Thyroid gland (tissue), 4 donors: Measurements from ENCODE around the gene LYRM4. TPM values are rescaled to one million over a fixed set of nuclear protein-coding genes. Genes with fewer than 3 reads are reported as not detected.

Experiments used
- DNase-seq, 2 donors: peaks; one replicate each; pipeline ENCODE4 v3.0.0-alpha.2; 2019
- H3K27ac ChIP-seq, 3 donors: fragments of 200-600 bp; sonication (generic); 1 replicate in 2 of 3; 2 replicates in 1 of 3; pipeline ENCODE4 v1.5.1; 2016 to 2019; ENCODE audit warnings: mild to moderate bottlenecking in 1 of 3, moderate library complexity in 1 of 3
- H3K27me3 ChIP-seq: fragments of 200-600 bp; sonication (generic); one replicate; pipeline ENCODE4 v1.5.1; 2019
- H3K36me3 ChIP-seq, 2 donors: fragments of 200-600 bp; sonication (generic); one replicate each; pipeline ENCODE4 v1.5.1; 2016 to 2019
- H3K4me1 ChIP-seq, 2 donors: fragments of 200-600 bp; sonication (generic); one replicate each; pipeline ENCODE4 v1.5.1; 2017 to 2019
- H3K4me3 ChIP-seq, 3 donors: fragments of 200-600 bp; sonication (generic); replicated peaks in 1 of 3; 1 replicate in 2 of 3; 2 replicates in 1 of 3; pipeline ENCODE4 v1.5.1; 2016; ENCODE audit warnings: mild to moderate bottlenecking in 1 of 3
- H3K9me3 ChIP-seq: fragments of 200-600 bp; sonication (generic); one replicate; pipeline ENCODE4 v1.5.1; 2017
- POLR2A ChIP-seq, 2 donors: fragments of 450-650 bp; IDR thresholded peaks; one replicate each; pipeline ENCODE4 v1.6.1; 2017; ENCODE audit warnings: antibody characterized with exemption in 2 of 2, mild to moderate bottlenecking in 2 of 2, moderate library complexity in 1 of 2
- WGBS, 2 donors: methylation state at CpG; one replicate each; pipeline ENCODE4 v1.1.5; 2017; 5-methylcytosine and 5-hydroxymethylcytosine counted together
- intact Hi-C: fragments of 100-400 bp; cut with DNase I; formaldehyde crosslinking; loops from one replicate; pipeline ENCODE4 v1.15.1; 2023
- total RNA-seq, 4 donors: library from RNA; depleted of rRNA; stranded (reverse); fragments of >200 nt; gene quantifications; one replicate each; pipeline ENCODE4 v1.2.3, GENCODE V29; 2016
- TF ChIP-seq, protein P1 (sequence below), 6 experiments: fragments of 200-600 bp in 3 of 6; fragments of 450-650 bp in 3 of 6; sonication (generic) in 3 of 6; IDR thresholded peaks; one replicate each; pipeline ENCODE4 v1.5.1; 2016 to 2019; ENCODE audit warnings: antibody characterized with exemption in 6 of 6, mild to moderate bottlenecking in 2 of 6, inconsistent platforms in 1 of 6, moderate library complexity in 1 of 6

Gene LYRM4
- total RNA-seq, 4 donors from 2014 or later, result 26.7 to 32.2 (median 29.5) TPM

- Histone ChIP-seq H3K27me3 (no peaks in the 10 kb centered on the region), H3K9me3 (no peaks in the 10 kb centered on the region), H3K36me3 (no peaks in the 10 kb centered on the region), H3K4me1 (no peaks in the 10 kb centered on the region), H3K4me3 (no peak overlapping the region), H3K27ac (no peak overlapping the region)
- WGBS, 2 donors, result 91 to 92% methylated on average over 7 of the region's 7 CpGs
- intact Hi-C loops, result no loop called here
- no peak for TF ChIP-seq POLR2A (IDR thresholded peaks at IDR 0.05)
- TF ChIP-seq, protein P1, sequence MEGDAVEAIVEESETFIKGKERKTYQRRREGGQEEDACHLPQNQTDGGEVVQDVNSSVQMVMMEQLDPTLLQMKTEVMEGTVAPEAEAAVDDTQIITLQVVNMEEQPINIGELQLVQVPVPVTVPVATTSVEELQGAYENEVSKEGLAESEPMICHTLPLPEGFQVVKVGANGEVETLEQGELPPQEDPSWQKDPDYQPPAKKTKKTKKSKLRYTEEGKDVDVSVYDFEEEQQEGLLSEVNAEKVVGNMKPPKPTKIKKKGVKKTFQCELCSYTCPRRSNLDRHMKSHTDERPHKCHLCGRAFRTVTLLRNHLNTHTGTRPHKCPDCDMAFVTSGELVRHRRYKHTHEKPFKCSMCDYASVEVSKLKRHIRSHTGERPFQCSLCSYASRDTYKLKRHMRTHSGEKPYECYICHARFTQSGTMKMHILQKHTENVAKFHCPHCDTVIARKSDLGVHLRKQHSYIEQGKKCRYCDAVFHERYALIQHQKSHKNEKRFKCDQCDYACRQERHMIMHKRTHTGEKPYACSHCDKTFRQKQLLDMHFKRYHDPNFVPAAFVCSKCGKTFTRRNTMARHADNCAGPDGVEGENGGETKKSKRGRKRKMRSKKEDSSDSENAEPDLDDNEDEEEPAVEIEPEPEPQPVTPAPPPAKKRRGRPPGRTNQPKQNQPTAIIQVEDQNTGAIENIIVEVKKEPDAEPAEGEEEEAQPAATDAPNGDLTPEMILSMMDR (IDR thresholded peaks at IDR 0.05), result no peak
- no peak for DNase-seq
Measured at GRCh38 chr6:5072440-5072839, 188.3 kb downstream of the LYRM4 start.

- Histone ChIP-seq H3K4me3 (no peak overlapping the region), H3K9me3 (no peaks in the 10 kb centered on the region), H3K27me3 (no peaks in the 10 kb centered on the region), H3K27ac (no peak overlapping the region), H3K4me1 (no peaks in the 10 kb centered on the region), H3K36me3 (no peaks in the 10 kb centered on the region)
- WGBS, 2 donors, result 95 to 100% methylated on average over 2 of the region's 2 CpGs
- DNase-seq, result no peak
- intact Hi-C loops, result no loop called here
- no peak for TF ChIP-seq POLR2A (IDR thresholded peaks at IDR 0.05)
- TF ChIP-seq, protein P1 (IDR thresholded peaks at IDR 0.05), result no peak
Measured at GRCh38 chr6:5071216-5071615, 189.5 kb downstream of the LYRM4 start.

- DNase-seq, result no peak
- no peak overlapping the region for H3K27ac ChIP-seq
- H3K4me1 ChIP-seq, result no peaks in the 10 kb centered on the region
- H3K4me3 ChIP-seq, result no peak overlapping the region
- intact Hi-C loops, result no loop called here
- H3K9me3 ChIP-seq, result no peaks in the 10 kb centered on the region
- H3K27me3 ChIP-seq, result no peaks in the 10 kb centered on the region
- 94% methylated on average over 17 of the region's 17 CpGs for WGBS, 2 donors
- H3K36me3 ChIP-seq, result no peaks in the 10 kb centered on the region
- TF ChIP-seq, protein P1 (IDR thresholded peaks at IDR 0.05), result no peak
- no peak for TF ChIP-seq POLR2A (IDR thresholded peaks at IDR 0.05)
Measured at GRCh38 chr6:5068153-5068751, 192.5 kb downstream of the LYRM4 start.

DNA sequence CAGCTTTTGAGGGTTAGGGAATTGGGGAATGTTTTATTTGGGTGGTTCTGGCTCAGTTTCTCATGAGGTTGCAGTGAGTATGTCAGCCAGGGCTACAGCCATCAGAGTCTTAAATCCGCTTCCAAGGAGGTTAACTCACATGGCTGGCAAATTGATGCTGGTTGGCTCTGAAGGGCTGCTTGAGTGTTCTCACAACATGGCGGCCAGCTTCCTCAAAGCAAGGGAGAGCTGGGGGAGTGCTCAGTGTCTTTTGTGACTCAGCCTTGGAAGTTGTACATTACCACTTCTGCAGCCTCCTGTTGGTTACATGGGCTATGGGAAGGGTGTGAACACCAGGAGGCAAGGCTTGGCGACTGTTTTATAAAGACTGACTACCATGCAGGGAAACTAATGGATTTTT, 193.4 kb downstream of the LYRM4 start:
- no peaks in the 10 kb centered on the region for H3K27me3 ChIP-seq
- no peak for DNase-seq
- TF ChIP-seq, protein P1 (IDR thresholded peaks at IDR 0.05), result no peak
- no peak for TF ChIP-seq POLR2A (IDR thresholded peaks at IDR 0.05)
- H3K36me3 ChIP-seq, result no peaks in the 10 kb centered on the region
- no peaks in the 10 kb centered on the region for H3K9me3 ChIP-seq
- H3K4me3 ChIP-seq, result no peak overlapping the region
- no peaks in the 10 kb centered on the region for H3K4me1 ChIP-seq
- 95 to 98% methylated on average over 3 of the region's 3 CpGs for WGBS, 2 donors
- intact Hi-C loops, result no loop called here
- H3K27ac ChIP-seq, result no peak overlapping the region

GRCh38 chr6:5066456-5067093, 194.2 kb downstream of the LYRM4 start:
- Histone ChIP-seq H3K9me3 (no peaks in the 10 kb centered on the region), H3K27ac (no peak overlapping the region), H3K4me3 (no peak overlapping the region), H3K27me3 (no peaks in the 10 kb centered on the region), H3K36me3 (no peaks in the 10 kb centered on the region), H3K4me1 (no peaks in the 10 kb centered on the region)
- DNase-seq, result no peak
- TF ChIP-seq, protein P1 (IDR thresholded peaks at IDR 0.05), result no peak
- no peak for TF ChIP-seq POLR2A (IDR thresholded peaks at IDR 0.05)
- WGBS, 2 donors, result 94 to 95% methylated on average over 24 of the region's 24 CpGs
- intact Hi-C loops, result no loop called here
